CD4-positive, alpha-beta T cell treated with Interleukin-21 for 1 hour (primary cell): ENCODE measurements around the gene SLC38A10.

Experiments
- DNase-seq: peaks from one replicate; pipeline ENCODE4 v3.0.0-alpha.2; 2020

The SLC38A10 gene

DNA sequence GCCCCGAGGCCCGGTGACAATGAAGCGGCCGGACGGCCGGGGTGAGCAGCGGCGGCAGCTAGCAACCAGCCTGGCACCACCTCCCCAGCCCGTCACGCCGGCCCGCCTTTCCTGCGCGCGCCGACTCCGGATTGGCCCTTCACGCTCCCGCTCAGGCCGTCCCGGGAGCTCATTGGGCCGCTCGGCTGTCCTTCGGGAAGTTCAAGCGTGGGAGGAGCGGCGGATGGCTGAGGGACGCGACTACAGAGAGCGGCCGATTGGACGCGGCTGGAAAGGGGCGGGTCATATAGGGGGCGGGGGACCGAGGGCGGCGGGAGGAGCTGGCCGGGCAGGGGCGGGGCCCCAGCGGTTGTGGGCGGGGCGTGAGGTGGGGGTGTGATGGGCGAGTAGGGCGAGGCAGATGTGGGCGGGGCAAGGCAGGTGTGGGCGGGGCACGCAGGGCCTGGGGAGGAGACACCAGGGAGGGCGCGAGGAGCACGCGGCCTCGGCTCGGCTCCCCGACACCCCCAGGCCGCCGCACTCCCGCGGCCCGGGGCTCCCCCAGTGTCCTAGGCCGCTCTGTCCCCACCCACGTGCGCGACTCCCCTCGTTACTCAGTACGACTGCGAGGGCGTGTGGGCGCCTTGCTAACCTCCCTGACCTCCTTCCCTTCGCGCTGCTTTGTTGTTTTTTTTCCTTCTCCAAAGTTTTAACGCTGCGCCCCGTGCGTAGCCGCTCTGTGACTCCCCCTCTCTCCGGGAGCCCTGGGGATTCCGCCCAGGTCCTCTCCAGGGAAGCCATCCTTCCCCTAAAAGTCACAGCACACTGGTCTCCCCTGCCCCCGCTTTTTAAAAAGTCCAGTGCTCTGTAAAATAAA is 72.0 kb downstream of the SLC38A10 start, which contains the start of gene CEP131:
Gene CEP131, minus strand, starts transcription at position 60 of the 856 bp plus-strand sequence. CDS start 2,909 bp downstream, outside the sequence.
- peak; percentile 99 for DNase-seq

- DNase-seq, result no peak
Measured at GRCh38 chr17:81222620-81222905, 72.5 kb downstream of the SLC38A10 start.

- no peak for DNase-seq
Measured at GRCh38 chr17:81221842-81222619, 73.1 kb downstream of the SLC38A10 start.

- no peak for DNase-seq
Measured at GRCh38 chr17:81221371-81221841, 73.7 kb downstream of the SLC38A10 start.

DNA sequence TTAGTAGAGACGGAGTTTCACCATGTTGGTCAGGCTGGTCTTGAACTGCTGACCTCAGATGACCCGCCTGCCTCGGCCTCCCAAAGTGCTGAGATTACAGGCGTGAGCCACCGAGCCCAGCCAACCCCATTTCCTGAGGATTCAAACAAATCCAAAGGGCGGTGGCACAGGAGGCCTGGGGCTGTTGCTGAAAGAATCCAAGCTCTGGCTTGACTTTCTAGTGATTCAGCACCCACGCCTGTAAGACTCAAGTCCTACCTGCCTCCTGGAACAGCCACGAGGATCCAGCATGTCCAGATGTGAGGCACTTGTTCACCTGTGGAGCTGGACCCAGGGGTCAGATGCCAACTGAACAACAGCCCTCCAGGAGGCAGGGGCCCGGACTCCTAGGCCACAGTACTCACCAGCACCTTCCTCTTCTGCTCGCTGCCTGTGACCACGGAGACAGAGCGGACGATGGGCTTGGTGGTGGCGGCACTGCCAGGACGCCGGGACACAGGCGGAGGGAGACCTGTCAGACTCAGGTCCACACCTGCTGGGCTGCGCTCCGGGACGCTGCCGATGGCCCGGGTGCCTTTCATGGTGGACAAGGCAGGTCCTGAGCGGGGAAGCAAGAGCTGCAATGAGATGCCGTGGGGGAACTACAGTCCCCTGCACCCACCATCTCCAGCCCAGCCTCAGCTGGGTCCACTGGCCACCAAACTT is 75.5 kb downstream of the SLC38A10 start:
- no peak for DNase-seq

GRCh38 chr17:81218991-81219390 is 76.1 kb downstream of the SLC38A10 start:
- no peak for DNase-seq

- no peak for DNase-seq
Measured at GRCh38 chr17:81218459-81218858, 76.6 kb downstream of the SLC38A10 start.

DNA sequence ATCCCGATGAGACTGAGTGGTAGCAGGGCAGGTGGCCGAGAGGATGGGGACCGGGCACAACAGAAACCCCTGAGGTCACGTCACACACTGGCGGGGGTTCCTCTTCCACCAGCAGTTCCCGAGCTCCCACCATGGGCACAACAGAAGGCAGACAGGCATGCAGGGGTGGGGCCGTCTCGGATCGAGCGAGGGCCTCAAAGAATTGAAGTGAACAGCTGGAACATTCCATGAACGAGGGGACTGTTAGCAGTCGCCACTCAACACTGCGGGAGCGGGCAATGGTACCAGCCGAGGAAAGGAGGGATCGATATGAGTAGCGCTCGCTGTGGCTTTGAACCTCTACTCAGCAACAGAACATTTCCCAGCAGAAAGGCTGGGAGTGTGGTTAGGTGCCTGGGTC is 77.6 kb downstream of the SLC38A10 start:
- no peak for DNase-seq

DNA sequence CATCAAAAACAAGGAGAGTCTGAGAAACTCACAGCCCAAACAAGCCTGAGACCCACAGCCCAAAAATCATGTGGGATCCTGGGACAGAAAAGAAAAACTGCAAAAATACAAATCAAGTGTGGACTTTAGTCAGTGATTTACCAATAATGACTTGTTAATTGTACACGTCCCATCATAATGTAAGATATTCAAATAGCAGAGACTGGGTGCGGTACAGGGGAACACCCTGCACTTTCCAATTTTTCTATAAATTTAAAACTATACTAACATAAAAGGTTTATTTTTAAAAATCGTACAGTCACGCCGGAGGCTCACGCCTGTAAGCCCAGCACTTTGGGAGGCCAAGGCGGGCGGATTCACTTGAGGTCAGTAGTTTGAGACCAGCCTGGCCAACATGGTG is 81.1 kb downstream of the SLC38A10 start:
- no peak for DNase-seq

DNA sequence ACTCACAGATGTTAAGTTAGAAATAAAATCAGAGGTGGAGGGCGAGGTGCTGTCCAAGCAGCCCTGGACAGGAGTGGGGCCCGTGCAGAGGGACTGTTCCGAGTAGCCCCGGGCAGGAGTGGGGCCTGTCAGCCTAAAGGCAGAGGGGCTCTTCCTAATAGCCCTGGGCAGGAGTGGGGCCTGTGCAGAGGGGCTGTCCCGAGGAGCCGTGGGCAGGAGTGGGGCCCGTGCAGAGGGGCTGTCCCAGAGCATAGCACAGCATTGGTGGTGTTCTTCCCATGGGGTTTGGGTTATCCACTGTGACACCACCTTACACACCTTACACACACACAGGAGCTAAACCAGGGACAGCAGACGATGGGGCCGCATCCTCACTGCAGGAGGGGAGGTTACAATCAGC is 82.7 kb downstream of the SLC38A10 start:
- DNase-seq, result no peak

- DNase-seq, result no peak
Measured at GRCh38 chr17:81210868-81211267, 84.2 kb downstream of the SLC38A10 start.

DNA sequence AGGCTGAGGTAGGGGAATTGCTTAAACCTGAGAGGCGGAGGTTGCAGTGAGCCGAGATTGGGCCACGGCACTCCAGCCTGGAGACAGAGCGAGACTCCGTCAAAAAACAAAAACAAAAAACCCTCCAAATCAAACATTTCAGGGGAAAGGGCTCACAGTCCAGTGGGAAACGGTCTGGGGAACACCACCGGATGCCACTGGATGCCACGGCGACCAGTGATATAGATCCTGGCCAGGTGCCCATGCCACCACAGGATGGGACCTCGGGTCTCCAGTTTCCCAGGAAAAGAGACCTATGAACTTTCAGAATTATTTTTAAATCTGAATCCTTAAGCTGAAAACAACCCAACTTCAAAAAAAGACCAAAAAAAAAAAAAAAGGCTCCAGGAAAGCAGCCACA is 84.6 kb downstream of the SLC38A10 start:
- DNase-seq, result no peak

DNA sequence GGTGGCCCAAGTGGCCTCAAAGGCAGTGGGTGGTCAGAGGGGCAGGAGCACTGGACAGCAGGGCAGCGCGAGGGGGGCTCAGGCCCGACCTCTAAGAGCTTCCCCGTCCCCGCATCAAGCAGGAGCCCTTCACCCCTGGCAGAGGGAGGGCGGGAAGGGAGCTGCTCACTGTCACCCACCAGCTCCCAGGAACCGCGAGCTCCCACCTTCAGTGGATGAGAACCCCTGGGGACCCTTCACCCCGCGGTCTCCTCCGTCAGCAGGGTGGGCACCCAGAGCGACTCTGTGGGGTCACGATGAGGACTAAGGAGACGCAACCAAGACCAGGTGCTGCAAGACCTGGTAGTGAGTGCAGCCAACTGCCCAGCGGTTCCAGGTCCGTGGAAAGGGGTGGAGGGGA is 86.0 kb downstream of the SLC38A10 start:
- DNase-seq, result no peak

- DNase-seq, result no peak
Measured at GRCh38 chr17:81208651-81209050, 86.5 kb downstream of the SLC38A10 start.

DNA sequence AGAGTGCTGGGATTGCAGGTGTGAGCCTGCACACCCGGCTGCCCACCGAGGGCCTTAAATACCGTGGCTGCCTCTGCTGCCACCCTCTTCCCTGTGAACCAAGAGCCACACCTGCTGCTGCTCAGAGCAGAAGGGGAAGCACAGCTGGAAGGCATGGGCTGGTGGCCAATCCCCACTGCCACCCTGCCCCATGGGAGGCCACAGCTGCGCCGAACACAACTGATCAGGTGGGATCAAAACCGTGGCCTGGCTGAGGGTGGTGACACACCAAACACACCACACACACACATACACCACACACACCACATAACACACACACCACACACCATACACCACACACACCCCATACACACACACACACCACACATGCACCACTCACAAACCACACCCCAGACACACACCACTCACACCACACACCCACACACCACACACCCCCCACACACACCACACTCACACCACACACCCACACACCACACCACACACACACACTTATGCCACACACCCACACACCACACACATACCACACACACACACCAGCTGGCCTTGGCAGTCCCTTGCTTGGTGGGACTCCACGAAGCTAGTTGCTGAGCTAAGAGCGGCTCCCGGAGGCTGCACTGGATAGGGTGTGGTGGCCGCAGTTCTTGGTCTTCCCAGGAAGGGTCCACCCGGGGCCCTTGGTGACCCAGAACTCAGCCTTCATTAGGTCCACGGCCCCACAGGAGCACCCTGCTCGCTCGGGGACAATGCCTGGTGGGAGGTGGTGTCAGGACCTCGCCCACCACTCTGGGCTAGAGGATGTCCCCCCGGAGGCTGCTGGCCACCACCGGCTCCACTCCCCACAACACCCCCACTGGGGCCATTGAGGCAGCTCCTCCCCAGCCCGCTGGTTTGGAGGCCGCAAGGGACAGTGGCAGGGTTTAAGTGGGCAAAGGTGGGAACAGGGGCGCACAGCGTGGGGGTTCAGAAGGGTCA is 87.2 kb downstream of the SLC38A10 start:
- no peak for DNase-seq

DNA sequence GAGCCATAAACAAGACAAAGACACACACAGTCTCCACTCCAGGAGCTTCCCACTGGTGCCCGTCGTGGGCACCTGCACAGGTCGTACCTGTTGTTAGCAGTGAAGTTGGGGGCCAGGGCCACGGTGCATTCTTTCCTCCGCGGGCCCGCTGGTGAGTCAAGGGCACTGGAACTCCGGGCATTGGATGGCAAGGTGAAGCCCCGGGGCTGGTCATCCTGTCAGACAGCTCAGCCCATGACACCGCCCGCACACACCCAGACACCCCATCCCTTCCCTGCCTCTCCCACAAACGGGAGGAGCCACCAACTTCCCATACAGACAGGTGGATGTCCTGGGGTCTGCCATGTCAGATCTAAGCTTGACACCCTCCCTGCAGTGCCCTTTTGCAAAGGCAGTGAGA is 88.5 kb downstream of the SLC38A10 start:
- DNase-seq, result no peak

DNA sequence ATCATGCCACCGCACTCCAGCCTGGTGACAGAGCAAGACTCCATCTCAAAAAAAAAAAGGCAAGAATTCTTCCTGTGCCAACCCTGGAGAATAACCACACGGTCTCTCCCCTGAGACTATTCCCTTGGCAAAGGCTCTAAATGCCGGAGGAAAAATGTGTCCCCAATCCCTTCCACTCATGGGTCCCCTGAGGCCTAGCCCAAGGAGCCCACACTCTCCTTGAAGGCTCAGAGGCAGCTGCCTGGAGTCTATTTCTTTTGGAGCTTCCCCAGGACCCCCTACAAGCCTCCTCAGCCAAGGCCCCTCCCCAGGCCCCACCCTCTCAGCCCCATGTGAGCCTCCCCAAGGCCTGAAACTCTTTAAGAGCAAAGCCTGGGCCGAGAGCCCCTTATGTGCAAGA is 88.9 kb downstream of the SLC38A10 start:
- DNase-seq, result no peak

DNA sequence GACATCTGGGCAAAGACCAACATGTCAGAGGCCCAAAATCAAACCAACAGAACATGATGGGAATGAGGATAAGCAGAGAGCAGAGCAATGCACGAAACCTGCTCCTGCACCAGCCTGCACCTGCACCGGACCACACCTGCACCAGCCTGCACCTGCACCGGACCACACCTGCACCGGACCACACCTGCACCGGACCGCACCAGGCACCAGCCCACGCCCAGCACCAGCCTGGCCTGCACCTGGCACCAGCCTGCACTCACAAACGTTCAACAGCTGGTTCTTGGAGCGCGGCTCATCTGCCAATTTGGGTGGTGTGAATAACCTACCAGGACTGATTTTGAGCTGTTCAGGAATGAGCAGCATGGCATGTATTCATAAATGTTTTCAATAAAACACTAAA is 90.5 kb downstream of the SLC38A10 start:
- DNase-seq, result no peak

GRCh38 chr17:81203136-81203535 is 92.0 kb downstream of the SLC38A10 start:
- DNase-seq, result no peak

- no peak for DNase-seq
Measured at GRCh38 chr17:81202318-81202717, 92.8 kb downstream of the SLC38A10 start.

DNA sequence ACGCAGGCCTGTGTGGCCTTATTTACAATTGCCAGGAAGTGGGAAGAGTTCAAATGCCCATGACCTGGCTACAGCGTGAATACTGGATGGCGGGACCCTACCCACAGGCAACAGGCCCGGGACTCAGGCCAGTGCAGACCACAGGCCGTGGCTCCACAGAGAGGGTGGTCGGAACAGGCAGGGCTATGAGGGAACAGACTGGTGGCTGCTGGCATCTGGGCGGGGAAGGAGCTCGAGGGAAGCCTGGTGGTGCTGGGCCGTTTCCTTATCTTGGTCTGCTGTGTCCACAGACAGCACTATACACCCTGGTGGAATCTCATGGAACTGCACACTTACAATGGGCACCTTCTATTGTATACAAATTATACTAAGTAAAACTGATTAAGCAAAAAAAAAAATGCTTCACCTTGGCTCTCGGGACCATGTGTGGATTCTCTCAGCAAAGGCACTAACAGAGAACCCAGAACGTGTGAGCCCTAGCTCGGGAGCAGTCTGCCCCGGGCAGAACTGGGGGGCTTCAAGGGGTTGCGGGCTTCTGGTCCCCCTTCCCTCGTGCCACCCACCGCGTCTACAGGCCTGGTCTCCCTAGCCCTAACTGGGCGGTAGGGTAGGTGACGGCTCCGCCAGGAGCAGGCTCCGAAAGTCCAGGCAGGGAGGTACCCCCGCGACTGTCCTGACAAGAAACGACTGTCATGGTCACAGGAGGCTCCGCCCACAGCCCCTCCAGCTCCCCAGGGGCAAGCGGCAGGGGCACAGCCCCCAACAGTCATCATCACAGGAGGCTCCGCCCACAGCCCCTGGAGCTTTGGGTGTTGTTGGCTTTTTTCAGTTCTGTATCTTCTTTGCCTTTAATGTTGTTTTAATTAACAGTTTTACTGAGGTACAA is 94.2 kb downstream of the SLC38A10 start:
- DNase-seq, result peak; percentile 24
